Measurements from ENCODE around the gene GNG2.

The GNG2 gene

GRCh38 chr14:51951656-51952055 is 91.2 kb downstream of the GNG2 start:
- DNase-seq = no peak

- DNase-seq = no peak
Observed at GRCh38 chr14:51954031-51954430, 93.6 kb downstream of the GNG2 start.

GRCh38 chr14:51954657-51955056 is 94.2 kb downstream of the GNG2 start:
- no peak for DNase-seq

GRCh38 chr14:51957950-51958349 is 97.5 kb downstream of the GNG2 start:
- DNase-seq = no peak

- no peak for DNase-seq
Observed at GRCh38 chr14:51959928-51960327, 99.5 kb downstream of the GNG2 start.

GRCh38 chr14:51960866-51961265 is 100.5 kb downstream of the GNG2 start:
- DNase-seq = no peak

GRCh38 chr14:51962711-51963110 is 102.3 kb downstream of the GNG2 start:
- no peak for DNase-seq

GRCh38 chr14:51963286-51963685 is 102.9 kb downstream of the GNG2 start:
- no peak for DNase-seq

- no peak for DNase-seq
Observed at GRCh38 chr14:51967521-51967920, 107.1 kb downstream of the GNG2 start.

- DNase-seq = no peak
Observed at GRCh38 chr14:51969852-51970540, 109.6 kb downstream of the GNG2 start.

GRCh38 chr14:51972566-51972965 is 112.2 kb downstream of the GNG2 start:
- DNase-seq = no peak

GRCh38 chr14:51977075-51977474 is 116.7 kb downstream of the GNG2 start:
- DNase-seq = no peak

GRCh38 chr14:51978681-51979085 is 118.3 kb downstream of the GNG2 start:
- no peak for DNase-seq

- peak; percentile 67 for DNase-seq
Observed at GRCh38 chr14:51979088-51979709, 118.8 kb downstream of the GNG2 start.

GRCh38 chr14:51981218-51981854 is 120.9 kb downstream of the GNG2 start:
- no peak for DNase-seq

GRCh38 chr14:51988221-51988620 is 127.8 kb downstream of the GNG2 start:
- no peak for DNase-seq

- peak; percentile 97 for DNase-seq
Observed at GRCh38 chr14:51989293-51990234, 129.2 kb downstream of the GNG2 start, which contains the start of gene RTRAF. RTRAF (plus strand) TSS chr14:51989546; CDS start chr14:51989640, 94 bp downstream.

- DNase-seq = no peak
Observed at GRCh38 chr14:51990488-51990887, 130.1 kb downstream of the GNG2 start.

GRCh38 chr14:51993285-51993920 is 133.0 kb downstream of the GNG2 start:
- DNase-seq = no peak

- no peak for DNase-seq
Observed at GRCh38 chr14:51996148-51996746, 135.8 kb downstream of the GNG2 start.

- DNase-seq = no peak
Observed at GRCh38 chr14:51998348-51998747, 137.9 kb downstream of the GNG2 start.

- DNase-seq = no peak
Observed at GRCh38 chr14:51999084-51999483, 138.7 kb downstream of the GNG2 start.
